ENCODE data around the gene MYO5A. TPM values are rescaled to one million over a fixed set of nuclear protein-coding genes. Genes with fewer than 3 reads are reported as not detected.
"Not testable (repeated sequence)": the region's sequence is repeated elsewhere in the genome, so short reads cannot be mapped to it uniquely, and the experiment has no call there.

The MYO5A gene
- total RNA-seq, 1 donor from 2014 or later, result 67.8 TPM

GRCh38 chr15:52546031-52546751, 17.5 kb upstream of the MYO5A start:
- no peak for DNase-seq (ENCODE audit: low spot score)

DNA sequence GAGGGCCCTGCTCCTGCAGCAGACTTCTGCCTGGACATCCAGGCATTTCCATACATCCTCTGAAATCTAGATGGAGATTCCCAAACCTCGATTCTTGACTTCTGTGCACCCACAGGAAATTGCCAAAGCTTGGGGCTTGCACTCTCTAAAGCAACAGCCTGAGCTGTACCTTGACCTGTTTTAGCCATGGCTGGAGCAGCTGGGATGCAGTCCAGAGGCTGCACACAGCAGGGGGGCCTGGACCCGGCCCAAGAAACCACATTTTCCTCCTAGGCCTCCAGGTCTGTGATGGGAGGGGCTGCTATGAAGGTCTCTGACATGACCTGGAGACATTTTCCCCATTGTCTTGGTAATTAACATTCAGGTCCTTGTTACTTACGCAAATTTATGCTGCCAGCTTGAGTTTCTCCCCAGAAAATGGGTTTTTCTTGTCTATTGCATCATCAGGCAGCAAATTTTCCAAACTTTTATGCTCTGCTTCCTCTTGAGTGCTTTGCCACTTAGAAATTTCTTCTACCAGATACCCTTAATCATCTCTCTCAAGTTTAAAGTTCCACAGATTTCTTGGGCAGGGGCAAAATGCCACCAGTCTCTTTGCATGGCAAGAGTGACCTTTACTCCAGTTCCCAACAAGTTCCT, 11.8 kb upstream of the MYO5A start:
- DNase-seq (ENCODE audit: low spot score), result no peak

- DNase-seq (ENCODE audit: low spot score), result no peak
Measured at GRCh38 chr15:52537459-52537858, 8.8 kb upstream of the MYO5A start.

DNA sequence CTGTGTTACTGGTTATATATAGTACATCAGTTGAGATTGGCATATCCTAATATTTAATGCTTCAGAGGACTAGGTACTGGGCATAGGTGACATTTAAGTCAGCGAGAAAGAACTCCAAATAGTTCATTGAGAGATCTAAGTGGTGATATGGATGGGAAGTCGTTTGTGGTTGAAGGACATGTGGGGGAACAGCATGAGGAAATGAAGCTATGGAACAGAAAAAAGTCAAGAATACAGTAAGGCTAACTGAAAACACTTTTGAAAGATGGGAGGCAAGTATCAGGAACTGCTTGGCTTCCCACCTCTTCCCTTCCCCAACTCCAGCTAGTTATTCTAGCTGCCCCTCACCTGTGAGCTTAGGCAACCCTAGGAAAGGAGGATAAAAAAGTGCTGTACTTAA, 3.7 kb upstream of the MYO5A start:
- no peak for DNase-seq (ENCODE audit: low spot score)

DNA sequence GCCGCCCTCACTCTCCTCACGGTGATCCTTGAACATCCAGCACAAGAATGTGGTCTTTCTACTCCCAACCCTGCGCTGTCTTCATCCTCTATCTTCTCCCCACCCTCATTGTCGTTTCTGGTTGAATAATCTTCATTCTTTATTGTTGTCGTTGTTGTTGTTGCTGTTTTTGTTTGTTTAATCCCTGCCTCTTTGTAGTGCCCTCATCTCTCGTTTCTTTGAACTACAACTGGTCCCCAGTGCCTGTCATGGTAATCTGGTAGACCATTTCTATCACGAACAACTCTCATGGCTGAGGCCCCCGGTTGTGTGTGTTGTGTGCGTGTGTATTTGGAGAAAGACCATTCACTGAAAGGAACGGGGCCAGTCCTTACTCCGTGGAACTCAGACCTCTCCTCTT, 1.3 kb upstream of the MYO5A start:
- DNase-seq (ENCODE audit: low spot score), result no peak

DNA sequence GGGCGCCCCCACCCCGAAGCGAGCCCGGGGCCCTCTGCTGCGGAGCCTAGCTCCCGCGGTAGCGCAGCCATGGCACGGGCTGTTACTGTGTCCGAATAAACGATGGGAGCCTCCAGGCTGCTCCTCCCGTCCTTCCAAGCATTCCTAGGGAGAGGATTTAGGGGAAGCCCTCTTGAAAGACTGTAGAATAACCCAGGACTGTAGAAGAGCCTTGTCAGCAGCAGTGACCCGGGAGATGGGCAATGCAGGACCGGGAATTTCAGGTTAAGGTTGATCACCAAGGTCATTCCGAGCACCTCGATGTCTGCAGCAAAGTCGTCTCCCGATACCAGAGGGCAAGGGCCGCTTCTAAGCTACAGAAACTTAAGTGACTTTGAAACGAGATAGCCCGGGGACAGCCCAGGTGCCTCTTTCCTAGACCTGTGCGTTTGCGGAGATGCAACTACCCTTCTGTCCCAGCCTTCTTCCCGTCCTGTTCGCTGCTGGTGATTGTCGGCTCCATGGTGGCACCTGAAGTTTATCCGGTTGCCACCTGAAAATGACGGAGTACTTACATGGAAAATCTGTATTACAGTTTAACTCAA, 753 bp upstream of the MYO5A start:
- DNase-seq (ENCODE audit: low spot score), result no peak

DNA sequence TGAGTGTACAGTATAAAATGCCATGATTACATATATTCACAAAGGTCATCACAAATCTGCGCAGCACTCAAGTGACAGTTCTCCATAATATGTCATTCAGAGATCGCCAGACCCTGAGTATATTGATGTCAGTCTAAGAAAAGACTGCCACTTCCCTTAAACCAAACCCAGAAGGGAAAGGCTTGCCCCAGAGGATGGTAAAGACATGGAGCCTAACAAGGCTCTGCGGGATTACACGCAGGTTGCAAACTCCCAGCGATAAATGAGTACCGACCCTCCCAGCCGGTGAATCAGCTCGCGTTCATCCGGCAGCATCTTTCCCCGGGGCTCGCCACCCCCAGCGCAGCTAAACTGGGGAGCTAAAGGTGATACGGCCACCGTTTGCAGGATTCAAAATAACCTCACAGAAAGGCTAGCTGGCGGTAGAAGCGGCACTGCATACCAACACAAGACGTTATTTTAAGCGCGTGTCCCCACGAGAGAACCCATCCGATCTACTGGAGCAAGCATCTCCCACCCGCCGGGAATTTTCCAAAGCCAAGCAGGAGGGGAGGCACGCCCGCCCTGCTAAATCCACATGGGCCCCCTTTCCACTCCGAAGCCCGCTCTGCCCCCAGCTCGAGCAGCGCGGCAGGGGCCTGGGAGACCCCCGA, 643 bp downstream of the MYO5A start:
- no peak for DNase-seq (ENCODE audit: low spot score)

GRCh38 chr15:52527196-52527910, 1.3 kb downstream of the MYO5A start:
- no peak for DNase-seq (ENCODE audit: low spot score)

DNA sequence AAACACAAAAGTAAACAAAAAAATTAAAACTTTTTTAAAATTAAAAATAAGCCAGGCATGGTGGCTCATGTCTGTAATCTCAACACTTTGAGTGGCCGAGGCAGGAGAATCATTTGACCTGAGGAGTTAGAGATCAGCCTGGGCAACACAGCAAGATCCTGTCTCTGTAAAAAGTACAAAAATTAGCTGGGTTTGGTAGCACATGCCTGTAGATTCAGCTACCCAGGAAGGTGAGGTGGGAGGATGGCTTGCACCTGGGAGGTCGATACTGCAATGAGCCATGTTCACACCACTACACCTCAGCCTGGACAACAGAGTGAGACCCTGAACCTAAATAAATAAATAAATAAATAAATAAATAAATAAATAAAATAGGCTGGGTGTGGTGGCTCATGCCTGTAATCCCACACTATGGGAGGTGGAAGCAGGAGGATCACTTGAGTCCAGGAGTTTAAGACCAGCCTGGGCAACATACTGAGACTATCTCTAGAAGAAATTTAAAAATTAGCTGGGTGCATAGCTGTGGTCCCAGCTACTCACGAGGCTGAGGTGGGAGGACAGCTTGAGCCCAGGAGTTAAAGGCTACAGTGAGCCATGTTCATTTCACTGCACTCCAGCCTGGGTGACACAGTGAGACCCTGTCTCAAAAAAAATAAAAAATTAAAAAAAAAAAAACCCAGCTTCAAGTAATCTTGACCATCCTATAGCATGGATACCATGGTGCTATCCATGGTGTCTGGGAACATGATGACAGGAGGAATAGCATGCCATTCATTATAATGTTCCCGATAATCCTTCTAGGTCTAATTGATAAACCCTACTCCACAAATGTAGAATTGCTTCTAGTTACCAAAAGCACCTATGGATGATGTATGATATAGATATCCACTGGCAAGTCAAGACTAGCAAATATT, 4.2 kb downstream of the MYO5A start:
- no peak for DNase-seq (ENCODE audit: low spot score)

GRCh38 chr15:52523647-52524046, 5.0 kb downstream of the MYO5A start:
- no peak for DNase-seq (ENCODE audit: low spot score)

- DNase-seq (ENCODE audit: low spot score), result no peak
Measured at GRCh38 chr15:52523192-52523591, 5.5 kb downstream of the MYO5A start.

- no peak for DNase-seq (ENCODE audit: low spot score)
Measured at GRCh38 chr15:52521682-52522081, 7.0 kb downstream of the MYO5A start.

DNA sequence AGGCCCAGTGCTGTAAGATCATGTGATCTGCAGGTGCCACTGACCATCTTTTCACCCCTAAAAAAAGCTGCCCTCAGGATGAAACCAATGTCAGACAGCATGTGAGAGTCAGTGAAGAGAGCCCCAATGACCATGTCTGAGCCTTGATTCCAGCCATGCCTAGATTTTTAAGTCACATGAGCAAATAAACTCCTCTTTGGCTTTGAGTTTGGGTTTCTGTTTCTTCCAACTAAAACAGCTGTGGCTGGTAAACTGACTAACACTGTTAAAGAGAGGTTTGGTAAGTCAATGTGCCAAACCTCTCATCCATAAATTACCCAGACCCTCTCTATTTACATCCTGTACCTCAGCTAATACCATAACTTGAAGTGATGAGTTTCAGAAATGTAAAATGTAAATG, 8.3 kb downstream of the MYO5A start:
- no peak for DNase-seq (ENCODE audit: low spot score)

DNA sequence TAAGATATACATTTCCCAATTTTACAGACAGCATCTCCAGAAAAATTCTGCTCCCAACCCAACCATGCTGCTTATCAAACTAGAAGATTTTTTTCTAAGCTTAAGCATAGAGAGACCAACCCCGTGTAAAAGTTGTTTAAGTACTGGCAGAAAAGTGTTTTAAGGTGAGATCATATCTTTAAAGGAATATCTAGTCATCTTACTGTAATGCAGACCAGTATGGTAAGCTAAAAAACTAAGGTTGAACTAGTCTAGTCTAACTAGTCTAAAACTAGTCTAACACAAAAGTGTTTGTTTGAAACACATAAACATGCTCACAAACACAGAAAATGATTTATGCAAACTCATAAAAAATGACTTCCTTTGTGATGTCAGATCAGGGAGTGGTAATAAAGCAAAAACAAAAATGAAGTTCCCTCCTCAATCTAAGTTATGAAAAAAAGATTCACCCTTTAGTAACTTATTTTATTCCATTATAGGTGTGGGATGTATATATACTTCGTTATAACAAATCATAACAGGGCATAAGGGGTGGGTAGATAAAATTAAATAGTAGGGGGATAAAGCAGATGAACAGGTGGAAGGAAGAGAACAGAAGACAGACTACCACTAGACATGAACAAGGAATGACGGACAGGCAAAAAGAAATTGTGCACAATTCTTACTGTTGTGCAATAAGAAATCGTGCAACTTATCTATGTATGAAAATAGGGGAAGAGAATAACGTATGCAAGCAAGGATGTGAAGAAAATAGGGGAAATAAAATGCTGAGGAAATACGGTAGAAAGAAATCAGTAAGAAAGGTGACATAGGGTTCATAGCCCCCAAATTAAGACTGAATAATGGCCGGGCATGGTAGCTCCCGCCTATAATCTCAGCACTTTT, 10.0 kb downstream of the MYO5A start:
- no peak for DNase-seq (ENCODE audit: low spot score)

DNA sequence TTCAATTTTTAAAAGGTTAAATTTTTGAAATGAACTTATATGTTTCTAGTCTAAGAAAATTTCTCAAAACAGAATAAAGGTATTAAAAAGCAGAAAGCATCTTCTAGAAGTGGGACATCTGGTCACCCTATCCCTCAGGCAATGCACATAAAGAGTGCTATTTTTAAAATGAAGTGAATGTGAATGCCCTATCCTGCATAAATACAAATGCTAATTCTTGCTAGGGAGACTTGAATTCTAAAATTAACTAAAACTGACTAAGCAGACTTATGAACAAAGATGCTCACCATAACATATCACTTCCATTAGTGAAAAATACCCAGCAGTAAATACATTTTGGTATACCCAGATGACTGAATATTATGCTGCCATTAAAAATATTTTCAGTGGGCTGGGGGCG, 11.7 kb downstream of the MYO5A start:
- no peak for DNase-seq (ENCODE audit: low spot score)

DNA sequence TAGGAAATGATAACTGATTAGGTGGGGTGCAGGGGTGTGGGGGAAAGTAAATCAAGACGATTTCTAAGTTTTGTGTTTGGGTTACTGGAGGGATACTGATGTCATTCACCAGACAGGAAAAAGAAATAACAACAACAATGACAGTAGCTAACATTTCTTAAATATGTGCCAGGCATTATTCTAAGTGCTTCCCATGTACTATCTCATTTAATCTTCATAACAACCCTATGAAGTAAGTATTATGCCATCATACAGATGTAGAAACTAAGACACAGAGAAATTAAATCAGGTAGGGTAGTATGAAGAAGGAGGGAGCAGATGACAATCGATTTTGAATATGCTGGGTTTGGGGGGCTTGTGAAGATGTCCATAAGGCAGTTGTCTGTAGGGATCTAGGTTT, 13.3 kb downstream of the MYO5A start:
- DNase-seq (ENCODE audit: low spot score), result no peak

- no peak for DNase-seq (ENCODE audit: low spot score)
Measured at GRCh38 chr15:52514482-52514881, 14.2 kb downstream of the MYO5A start.

GRCh38 chr15:52512869-52513268, 15.8 kb downstream of the MYO5A start:
- not testable (repeated sequence) for DNase-seq (ENCODE audit: low spot score)

GRCh38 chr15:52511084-52511483, 17.6 kb downstream of the MYO5A start:
- no peak for DNase-seq (ENCODE audit: low spot score)
